ENCODE data around the gene LDLRAP1.

DNA sequence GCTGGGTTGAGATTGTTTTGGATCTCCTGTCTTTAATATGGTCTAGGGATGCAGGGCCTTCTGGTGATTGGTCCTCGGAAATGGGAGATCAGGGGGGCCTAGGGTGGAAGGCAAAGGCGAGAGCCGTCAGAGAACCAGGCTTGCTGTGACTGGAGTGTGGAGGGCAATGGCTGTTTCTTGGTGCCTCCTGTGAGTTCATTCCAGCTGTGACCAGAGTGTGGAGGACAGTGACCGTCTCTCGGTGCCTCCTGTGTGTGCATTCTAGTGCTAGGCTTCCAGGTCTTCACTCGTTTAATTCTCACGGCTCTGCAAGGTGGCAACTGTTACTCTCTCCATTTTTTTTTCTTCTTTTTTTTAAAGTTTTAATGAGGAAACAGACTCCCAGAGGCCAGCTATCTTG is 14.1 kb downstream of the LDLRAP1 start:
- TF ChIP-seq POLR2AphosphoS5 (IDR thresholded peaks at IDR 0.05) (no peak), EP300 (IDR thresholded peaks at IDR 0.05) (no peak)

All from upper lobe of left lung (tissue), 4 donors.